ENCODE measurements around the gene TGM2. TPM values are rescaled to one million over a fixed set of nuclear protein-coding genes. Genes with fewer than 3 reads are reported as not detected.

Gene TGM2
- total RNA-seq, 2 experiments from 2014 or later: not detected

GRCh38 chr20:38111366-38112232, 53.5 kb downstream of the TGM2 start:
- no peak for DNase-seq
- Mint-ChIP-seq H3K4me3 (no peak overlapping the region), H3K27ac (no peak overlapping the region), H3K9me3 (no peaks in the 10 kb centered on the region), H3K27me3 (no peaks in the 10 kb centered on the region), H3K4me1 (ENCODE audit: low read depth) (no peaks in the 10 kb centered on the region), H3K36me3 (ENCODE audit: low read depth) (no peaks in the 10 kb centered on the region)
- intact Hi-C loops (cut with micrococcal nuclease): no loop called here
- CTCF ChIA-PET: interaction anchor here (0.8 to 3.7 kb wide), 4 partner anchors 14 to 111 kb away, joined by 3 to 30 read pairs (median 4); no protein-coding TSS in a partner anchor
- no peak for ATAC-seq
- TF ChIP-seq CTCF (IDR thresholded peaks at IDR 0.05): no peak
- POLR2A ChIA-PET: no interaction called here

DNA sequence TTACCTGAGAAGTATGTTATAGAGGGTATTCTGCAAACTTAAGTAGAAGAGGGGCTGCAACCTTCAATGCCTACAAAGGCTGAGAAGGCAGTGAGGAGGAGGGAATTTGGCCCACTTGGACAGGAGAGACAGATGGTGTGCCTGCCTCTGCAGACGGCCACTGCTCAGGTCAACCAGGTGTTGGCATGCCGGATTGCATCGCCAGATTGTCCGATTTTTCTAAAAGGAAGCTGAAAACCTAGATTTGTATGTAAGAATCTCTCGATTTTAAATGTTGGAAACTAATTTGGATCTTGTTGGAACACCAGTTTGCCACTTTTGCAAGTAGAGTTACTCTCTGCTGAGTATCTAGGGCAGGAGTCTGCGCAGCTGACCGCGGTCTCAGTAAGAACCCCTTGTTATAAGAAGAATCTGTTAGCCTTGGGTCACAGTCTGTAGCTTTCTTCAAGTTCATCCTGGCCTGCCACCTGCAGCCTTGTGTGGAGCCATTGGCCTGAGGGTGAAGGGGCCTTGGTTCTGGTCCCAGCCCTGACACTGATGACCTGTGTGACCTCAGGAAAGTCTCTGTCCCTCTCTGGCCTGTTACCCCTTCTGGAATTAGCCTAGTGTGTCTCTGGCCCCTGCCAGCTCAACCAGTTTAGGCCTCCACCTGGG, 54.4 kb downstream of the TGM2 start:
- no peaks in the 10 kb centered on the region for H3K9me3 Mint-ChIP-seq
- no peaks in the 10 kb centered on the region for H3K4me1 Mint-ChIP-seq (ENCODE audit: low read depth)
- DNase-seq (no peak), ATAC-seq (no peak)
- no peaks in the 10 kb centered on the region for H3K27me3 Mint-ChIP-seq
- no peaks in the 10 kb centered on the region for H3K36me3 Mint-ChIP-seq (ENCODE audit: low read depth)
- H3K4me3 Mint-ChIP-seq: no peak overlapping the region
- TF ChIP-seq CTCF (IDR thresholded peaks at IDR 0.05): no peak
- H3K27ac Mint-ChIP-seq: no peak overlapping the region
- CTCF ChIA-PET: interaction anchor here (0.8 kb wide), 1 partner anchor 53 kb away, joined by 3 read pairs; no protein-coding TSS in a partner anchor
- POLR2A ChIA-PET: no interaction called here
- intact Hi-C loops (cut with micrococcal nuclease): no loop called here

DNA sequence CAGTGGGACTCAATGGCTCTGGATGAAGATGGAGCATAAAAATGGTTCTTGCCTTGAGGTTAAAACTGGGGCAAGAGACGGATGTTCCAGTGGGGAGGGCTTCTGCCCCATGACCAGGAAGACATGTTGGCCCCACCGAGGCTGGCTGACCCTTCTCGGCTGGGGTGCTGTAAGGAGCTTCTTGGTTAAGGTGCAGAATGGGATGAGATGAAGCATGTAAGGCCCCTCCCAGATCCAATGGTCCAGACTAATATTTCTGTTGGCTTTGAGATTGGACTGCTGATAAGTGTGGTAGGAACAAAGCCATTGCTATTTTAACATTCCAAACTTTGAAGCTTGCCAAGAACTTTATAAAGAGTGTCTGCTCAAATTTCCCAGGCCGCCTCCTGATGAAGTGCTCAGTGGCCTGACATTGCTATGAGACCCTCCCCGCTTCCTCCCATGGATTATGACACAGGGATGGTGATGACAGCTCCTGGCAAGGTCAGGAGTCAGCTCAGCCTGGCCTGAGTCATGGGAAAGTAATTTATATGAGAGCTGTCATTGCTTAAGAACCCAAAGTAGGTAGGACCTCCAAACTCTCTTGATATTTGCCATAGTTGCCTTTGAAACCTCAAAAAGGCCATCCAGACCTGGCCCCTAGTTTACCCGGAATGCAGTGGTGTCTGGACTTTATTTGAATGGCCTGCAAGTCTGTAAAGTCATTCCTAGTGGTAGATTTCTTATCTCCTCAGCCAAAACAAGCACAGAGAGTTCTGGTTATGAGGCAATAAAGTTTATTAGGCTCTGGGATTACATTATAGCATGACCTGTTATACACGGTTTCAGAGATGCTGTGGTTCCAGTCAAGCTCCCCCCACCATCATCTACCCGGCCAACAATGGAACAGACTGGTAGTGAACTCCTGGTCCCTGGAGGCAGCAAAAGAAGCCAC, 55.2 kb downstream of the TGM2 start:
- POLR2A ChIA-PET: no interaction called here
- no peak overlapping the region for H3K4me3 Mint-ChIP-seq
- DNase-seq (no peak), ATAC-seq (no peak)
- H3K4me1 Mint-ChIP-seq (ENCODE audit: low read depth): no peaks in the 10 kb centered on the region
- H3K9me3 Mint-ChIP-seq: no peaks in the 10 kb centered on the region
- no peak overlapping the region for H3K27ac Mint-ChIP-seq
- no peaks in the 10 kb centered on the region for H3K27me3 Mint-ChIP-seq
- intact Hi-C loops (cut with micrococcal nuclease): no loop called here
- TF ChIP-seq CTCF (IDR thresholded peaks at IDR 0.05): no peak
- H3K36me3 Mint-ChIP-seq (ENCODE audit: low read depth): no peaks in the 10 kb centered on the region
- CTCF ChIA-PET: no interaction called here

DNA sequence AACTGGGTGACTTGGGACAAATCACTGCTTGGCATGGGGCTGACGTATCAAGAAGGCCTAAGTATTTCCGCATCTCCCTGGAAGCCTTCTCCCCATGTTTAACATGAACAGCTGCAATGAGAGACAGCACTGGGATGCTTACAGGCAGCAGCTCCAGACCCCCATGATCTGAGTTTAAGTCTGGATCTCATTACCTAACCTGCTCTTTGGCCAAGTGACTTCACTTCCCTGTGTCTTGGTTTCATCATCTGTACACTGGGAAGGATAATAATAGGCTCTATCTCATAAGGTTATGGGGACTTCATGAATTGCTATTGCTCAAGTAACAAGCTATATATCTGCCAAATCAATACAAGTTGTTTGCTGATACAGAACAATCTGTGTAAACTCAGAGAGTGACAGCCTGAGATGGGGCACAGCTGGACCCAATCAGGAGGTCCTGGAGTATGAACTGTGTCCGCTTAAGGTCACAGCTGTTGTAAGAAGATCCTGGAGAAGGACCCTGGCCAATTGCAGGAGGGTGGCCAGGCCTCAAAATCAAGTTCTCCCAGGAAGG, 56.0 kb downstream of the TGM2 start:
- intact Hi-C loops (cut with micrococcal nuclease): no loop called here
- Mint-ChIP-seq H3K27me3 (no peaks in the 10 kb centered on the region), H3K27ac (no peak overlapping the region), H3K36me3 (ENCODE audit: low read depth) (no peaks in the 10 kb centered on the region), H3K4me1 (ENCODE audit: low read depth) (no peaks in the 10 kb centered on the region), H3K9me3 (no peaks in the 10 kb centered on the region), H3K4me3 (no peak overlapping the region)
- TF ChIP-seq CTCF (IDR thresholded peaks at IDR 0.05): no peak
- POLR2A ChIA-PET: no interaction called here
- ATAC-seq (no peak), DNase-seq (no peak)
- CTCF ChIA-PET: no interaction called here
